ENCODE data around the gene GNAO1. TPM values are rescaled to one million over a fixed set of nuclear protein-coding genes. Genes with fewer than 3 reads are reported as not detected.

GNAO1 gene
- total RNA-seq, 1 donor from 2014 or later: not detected

GRCh38 chr16:56363781-56364565, 172.7 kb downstream of the GNAO1 start:
- peaks cover 30% of the 10 kb centered on the region for H3K36me3 ChIP-seq (ENCODE audit: control insufficient read depth, insufficient read depth, low read length)
- no peaks in the 10 kb centered on the region for H3K27me3 ChIP-seq (ENCODE audit: control insufficient read depth, insufficient read depth, low read length)
- DNase-seq (ENCODE audit: low read depth) (no peak), FAIRE-seq (no peak)
- no peak overlapping the region for H3K4me3 ChIP-seq (ENCODE audit: low read depth, low read length)
- TF ChIP-seq CTCF (IDR thresholded peaks at IDR 0.05; ENCODE audit: insufficient read depth, low read length, severe bottlenecking): no peak

GRCh38 chr16:56364865-56365264, 173.6 kb downstream of the GNAO1 start:
- H3K4me3 ChIP-seq (ENCODE audit: low read depth, low read length): no peak overlapping the region
- FAIRE-seq (no peak), DNase-seq (ENCODE audit: low read depth) (no peak)
- H3K27me3 ChIP-seq (ENCODE audit: control insufficient read depth, insufficient read depth, low read length): no peaks in the 10 kb centered on the region
- no peak for TF ChIP-seq CTCF (IDR thresholded peaks at IDR 0.05; ENCODE audit: insufficient read depth, low read length, severe bottlenecking)
- H3K36me3 ChIP-seq (ENCODE audit: control insufficient read depth, insufficient read depth, low read length): peaks cover 33% of the 10 kb centered on the region

GRCh38 chr16:56365552-56365951, 174.3 kb downstream of the GNAO1 start:
- peaks cover 33% of the 10 kb centered on the region for H3K36me3 ChIP-seq (ENCODE audit: control insufficient read depth, insufficient read depth, low read length)

GRCh38 chr16:56366945-56367344, 175.7 kb downstream of the GNAO1 start:
- DNase-seq (ENCODE audit: low read depth) (no peak), FAIRE-seq (no peak)
- H3K36me3 ChIP-seq (ENCODE audit: control insufficient read depth, insufficient read depth, low read length): peaks cover 32% of the 10 kb centered on the region
- H3K27me3 ChIP-seq (ENCODE audit: control insufficient read depth, insufficient read depth, low read length): no peaks in the 10 kb centered on the region
- no peak overlapping the region for H3K4me3 ChIP-seq (ENCODE audit: low read depth, low read length)
- no peak for TF ChIP-seq CTCF (IDR thresholded peaks at IDR 0.05; ENCODE audit: insufficient read depth, low read length, severe bottlenecking)

More at GRCh38 chr16:56365552-56365951, 174.3 kb downstream of the GNAO1 start:
- FAIRE-seq (peak; percentile 36), DNase-seq (ENCODE audit: low read depth) (no peak)
- Histone ChIP-seq H3K4me3 (ENCODE audit: low read depth, low read length) (no peak overlapping the region), H3K27me3 (ENCODE audit: control insufficient read depth, insufficient read depth, low read length) (no peaks in the 10 kb centered on the region)
- no peak for TF ChIP-seq CTCF (IDR thresholded peaks at IDR 0.05; ENCODE audit: insufficient read depth, low read length, severe bottlenecking)

GRCh38 chr16:56367764-56368163, 176.5 kb downstream of the GNAO1 start:
- Histone ChIP-seq H3K4me3 (ENCODE audit: low read depth, low read length) (no peak overlapping the region), H3K36me3 (ENCODE audit: control insufficient read depth, insufficient read depth, low read length) (peaks cover 27% of the 10 kb centered on the region), H3K27me3 (ENCODE audit: control insufficient read depth, insufficient read depth, low read length) (no peaks in the 10 kb centered on the region)
- FAIRE-seq (peak; percentile 68), DNase-seq (ENCODE audit: low read depth) (no peak)
- TF ChIP-seq CTCF (IDR thresholded peaks at IDR 0.05; ENCODE audit: insufficient read depth, low read length, severe bottlenecking): no peak

- FAIRE-seq: no peak
- no peak for TF ChIP-seq CTCF (IDR thresholded peaks at IDR 0.05; ENCODE audit: insufficient read depth, low read length, severe bottlenecking)
- Histone ChIP-seq H3K36me3 (ENCODE audit: control insufficient read depth, insufficient read depth, low read length) (peaks cover 24% of the 10 kb centered on the region), H3K27me3 (ENCODE audit: control insufficient read depth, insufficient read depth, low read length) (no peaks in the 10 kb centered on the region), H3K4me3 (ENCODE audit: low read depth, low read length) (no peak overlapping the region)
- no peak for DNase-seq (ENCODE audit: low read depth)
Observed at GRCh38 chr16:56368545-56368944, 177.3 kb downstream of the GNAO1 start.

All from bronchial epithelial cell (primary cell).